ENCODE measurements around the gene EMC8. TPM values are rescaled to one million over a fixed set of nuclear protein-coding genes. Genes with fewer than 3 reads are reported as not detected.

Gene EMC8
- total and polyA plus RNA-seq, 2 of the 8 experiments (the other 6 are each of a cell fraction or from before 2014, with no cell fraction given), result 52.2 to 69.7 TPM

- Histone ChIP-seq H2AFZ (ENCODE audit: low read length) (no peak overlapping the region), H3K23ac (ENCODE audit: insufficient read length) (no peak overlapping the region), H3K36me3 (ENCODE audit: control insufficient read depth in 2 of 4, insufficient read depth in 4 of 4, low read length in 3 of 4) (no peaks in the 10 kb centered on the region), H3K18ac (ENCODE audit: extremely low read depth, low read length) (no peak overlapping the region), H4K20me1 (replicated peaks in 1 of 2; ENCODE audit: control insufficient read depth in 1 of 2, insufficient read depth in 2 of 2, low read length in 2 of 2) (no peaks in the 10 kb centered on the region), H2BK20ac (ENCODE audit: low read length) (no peak overlapping the region), H2BK12ac (ENCODE audit: low read depth, low read length) (no peak overlapping the region), H3K4me3 (ENCODE audit: extremely low read depth in 1 of 4, insufficient read depth in 2 of 4, low read depth in 3 of 4, low read length in 4 of 4) (no peak overlapping the region), H3K14ac (ENCODE audit: insufficient read length) (no peak overlapping the region), H3K27me3 (replicated peaks in 1 of 4; ENCODE audit: control insufficient read depth in 3 of 4, extremely low read depth in 1 of 4, insufficient read depth in 3 of 4, low read length in 3 of 4) (no peaks in the 10 kb centered on the region), H4K8ac (ENCODE audit: extremely low read depth, insufficient read depth, low read length) (no peak overlapping the region), H3K9ac (replicated peaks in 1 of 4; ENCODE audit: extremely low read depth in 1 of 4, low read depth in 3 of 4, low read length in 3 of 4) (no peak overlapping the region), H4K5ac (ENCODE audit: insufficient read length, low read depth, low read length) (no peak overlapping the region), H2AK5ac (ENCODE audit: low read depth, low read length) (no peak overlapping the region; the same call in 1 of the 2 replicates), H2BK5ac (ENCODE audit: low read depth, low read length) (no peak overlapping the region), H3K79me2 (ENCODE audit: control insufficient read depth in 1 of 2, insufficient read depth in 2 of 2, low read length in 2 of 2) (no peaks in the 10 kb centered on the region), H3K23me2 (ENCODE audit: low read depth, low read length) (no peaks in the 10 kb centered on the region; the same call in 1 of the 2 replicates), H4K91ac (replicated peaks; ENCODE audit: insufficient read length, low read length) (no peak overlapping the region), H2BK15ac (ENCODE audit: low read length) (no peak overlapping the region), H3K27ac (ENCODE audit: low read depth, low read length) (no peak overlapping the region), H3K79me1 (ENCODE audit: low read depth, low read length) (no peaks in the 10 kb centered on the region), H3K4ac (replicated peaks; ENCODE audit: insufficient read length, low read depth, low read length) (no peak overlapping the region), H3K4me1 (replicated peaks in 1 of 4; ENCODE audit: control insufficient read depth in 3 of 4, insufficient read depth in 4 of 4, low read length in 3 of 4) (no peaks in the 10 kb centered on the region), H3K4me2 (ENCODE audit: insufficient read depth in 1 of 2, low read depth in 2 of 2, low read length in 2 of 2) (no peak overlapping the region), H3K56ac (replicated peaks; ENCODE audit: insufficient read length, low read depth, low read length) (no peak overlapping the region), H3K9me3 (ENCODE audit: insufficient read depth in 2 of 2, low read depth in 1 of 2, low read length in 1 of 2) (no peaks in the 10 kb centered on the region), H2BK120ac (replicated peaks; ENCODE audit: low read depth, low read length) (no peak overlapping the region)
- ChIA-PET CTCF (ENCODE audit: partially characterized antibody) (no interaction called here), POLR2A (ENCODE audit: partially characterized antibody) (no interaction called here)
- WGBS, 2 experiments (ENCODE audit: extremely low coverage in 1 of 2, insufficient coverage in 1 of 2, insufficient read length in 1 of 2, insufficient replicate concordance in 2 of 2, low coverage in 1 of 2, low lambda C conversion rate in 2 of 2, missing lambda C conversion rate in 1 of 2), result 80 to 100% methylated on average over 2 to 9 of the region's 11 CpGs
- FAIRE-seq (no peak), DNase-seq (ENCODE audit: low read depth in 1 of 2, low spot score in 2 of 2) (no peak)
- TF ChIP-seq BACH1 (IDR thresholded peaks at IDR 0.05; ENCODE audit: low read length), result no peak
- TF ChIP-seq NRF1 (IDR thresholded peaks at IDR 0.05; ENCODE audit: low read depth, low read length), result no peak
- no peak for TF ChIP-seq POU5F1 (IDR thresholded peaks at IDR 0.05; ENCODE audit: low read depth, low read length)
- TF ChIP-seq RAD21 (IDR thresholded peaks at IDR 0.05 in 1 of 2, conservative IDR thresholded peaks at IDR 0.05 in 1 of 2; ENCODE audit: low read depth in 2 of 2, low read length in 2 of 2), result no peak
- no peak for TF ChIP-seq POLR2A (IDR thresholded peaks at IDR 0.05; ENCODE audit: control extremely low read depth in 1 of 2, low read depth in 2 of 2, low read length in 2 of 2)
- no peak for TF ChIP-seq TAF7 (optimal IDR thresholded peaks at IDR 0.05; ENCODE audit: borderline replicate concordance, low read depth, low read length)
- no peak for TF ChIP-seq HDAC6 (IDR thresholded peaks at IDR 0.05; ENCODE audit: low read depth, low read length)
- TF ChIP-seq SUZ12 (IDR thresholded peaks at IDR 0.05; ENCODE audit: low read length), result no peak
- no peak for TF ChIP-seq TAF1 (IDR thresholded peaks at IDR 0.05; ENCODE audit: low read depth, low read length)
- TF ChIP-seq JUND (IDR thresholded peaks at IDR 0.05; ENCODE audit: low read length), result no peak
- TF ChIP-seq EGR1 (IDR thresholded peaks at IDR 0.05; ENCODE audit: borderline replicate concordance, low read depth, low read length), result no peak
- TF ChIP-seq GABPA (IDR thresholded peaks at IDR 0.05; ENCODE audit: borderline replicate concordance, insufficient read depth, low read length), result no peak
- TF ChIP-seq RFX5 (IDR thresholded peaks at IDR 0.05; ENCODE audit: borderline replicate concordance, low read depth, low read length), result no peak
- TF ChIP-seq TCF12 (IDR thresholded peaks at IDR 0.05; ENCODE audit: low read depth, low read length), result no peak
- no peak for TF ChIP-seq KDM1A (IDR thresholded peaks at IDR 0.05; ENCODE audit: borderline replicate concordance, low read length)
Measured at GRCh38 chr16:85843471-85844168, 44.3 kb upstream of the EMC8 start.

All from H1 (cell line).